Measurements from ENCODE around the gene RASL11A. TPM values are rescaled to one million over a fixed set of nuclear protein-coding genes. Genes with fewer than 3 reads are reported as not detected.

Gene RASL11A
- polyA plus RNA-seq, 5 donors = 8.4 to 14.3 (median 12.3) TPM

Other genes starting within 250 kb of the RASL11A start
- gene USP12, start 99.0 kb upstream of the RASL11A start, polyA plus RNA-seq (ENCODE audit: insufficient read depth in 1 of 5, insufficient read length in 5 of 5, low replicate concordance in 1 of 5) = 10 to 100 TPM; 29.7 to 51.3 (median 40.4) TPM
- 1,000 to 10,000 TPM in 2 of 5 donors, 100 to 1,000 TPM in 3; 841 to 1,036 (median 918) TPM for gene RPL21, start 19.3 kb upstream of the RASL11A start, polyA plus RNA-seq (ENCODE audit: insufficient read depth in 1 of 5, insufficient read length in 5 of 5, low replicate concordance in 1 of 5)
- gene GTF3A, start 153.8 kb downstream of the RASL11A start, polyA plus RNA-seq (ENCODE audit: insufficient read depth in 1 of 5, insufficient read length in 5 of 5, low replicate concordance in 1 of 5) = 10 to 100 TPM; 73.3 to 88.2 (median 79.0) TPM
- 10 to 100 TPM; 62.4 to 76.9 (median 67.0) TPM for gene MTIF3, start 179.7 kb downstream of the RASL11A start, polyA plus RNA-seq (ENCODE audit: insufficient read depth in 1 of 5, insufficient read length in 5 of 5, low replicate concordance in 1 of 5)